ENCODE results near the gene GALNS.

GALNS gene

DNA sequence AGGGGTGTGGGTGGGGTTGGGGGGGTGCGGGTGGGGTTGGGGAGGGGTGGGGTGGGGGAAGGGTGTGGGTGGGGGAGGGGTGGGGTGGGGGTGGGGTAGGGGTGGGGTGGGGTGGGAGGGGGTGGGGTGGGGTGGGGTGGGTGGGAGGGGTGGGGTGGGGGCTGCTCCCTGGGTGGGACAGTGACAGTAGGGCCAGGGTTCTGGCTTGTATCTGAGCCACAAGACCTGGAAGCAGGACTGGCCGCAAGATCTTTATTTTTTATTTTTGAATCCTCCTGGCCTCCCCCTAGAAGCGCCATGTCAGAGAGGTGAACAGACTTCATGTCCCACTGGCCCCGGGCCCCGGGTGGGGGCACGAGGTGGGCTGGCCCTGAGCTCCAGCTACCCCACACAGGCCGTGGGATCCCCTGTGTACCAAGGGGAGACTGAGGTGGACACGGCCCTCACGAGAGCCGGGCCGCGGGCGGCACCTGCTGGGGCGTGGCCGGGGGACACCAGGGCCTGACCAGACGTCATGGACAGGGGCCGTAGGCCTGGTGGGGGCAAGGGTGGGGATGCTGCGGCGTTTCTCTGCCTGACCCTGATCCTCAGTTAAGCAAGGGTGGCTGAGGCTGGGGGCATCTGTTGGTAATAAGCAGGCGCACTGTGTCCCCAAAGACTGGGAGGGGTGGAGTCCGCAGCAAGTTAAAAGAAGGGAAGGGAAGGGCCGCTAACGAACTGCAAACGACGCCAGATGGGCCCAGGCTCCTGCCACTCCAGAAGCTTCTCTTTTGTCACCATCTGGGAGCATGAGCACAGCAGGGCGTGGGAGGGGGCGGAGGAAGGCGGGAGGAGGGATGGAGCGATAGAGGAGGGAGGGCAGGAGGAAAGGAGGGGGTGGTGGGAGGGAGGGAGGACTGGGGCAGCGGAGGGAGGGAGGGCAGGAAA, 32.0 kb upstream of the GALNS start:
- no peak for DNase-seq

DNA sequence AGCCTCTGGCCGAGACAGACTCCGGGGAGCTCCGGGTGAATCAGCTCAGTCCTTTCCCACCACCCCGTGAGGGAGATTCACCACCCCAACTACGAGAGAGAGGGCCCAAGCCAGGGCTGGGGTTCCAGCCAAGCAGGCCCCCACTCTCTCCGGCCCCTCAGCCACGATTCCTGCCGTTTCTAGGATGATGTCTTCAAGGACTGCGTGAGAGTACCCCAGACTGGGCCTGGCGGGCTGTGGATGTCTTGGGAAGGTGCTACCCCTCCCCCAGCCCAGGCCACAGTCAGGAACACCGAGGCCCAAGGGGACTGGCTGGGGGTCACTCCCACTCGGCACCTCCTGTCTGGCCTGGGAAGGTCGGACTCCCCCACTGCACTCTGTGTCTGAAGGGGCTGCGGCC, 31.3 kb upstream of the GALNS start:
- no peak for DNase-seq

DNA sequence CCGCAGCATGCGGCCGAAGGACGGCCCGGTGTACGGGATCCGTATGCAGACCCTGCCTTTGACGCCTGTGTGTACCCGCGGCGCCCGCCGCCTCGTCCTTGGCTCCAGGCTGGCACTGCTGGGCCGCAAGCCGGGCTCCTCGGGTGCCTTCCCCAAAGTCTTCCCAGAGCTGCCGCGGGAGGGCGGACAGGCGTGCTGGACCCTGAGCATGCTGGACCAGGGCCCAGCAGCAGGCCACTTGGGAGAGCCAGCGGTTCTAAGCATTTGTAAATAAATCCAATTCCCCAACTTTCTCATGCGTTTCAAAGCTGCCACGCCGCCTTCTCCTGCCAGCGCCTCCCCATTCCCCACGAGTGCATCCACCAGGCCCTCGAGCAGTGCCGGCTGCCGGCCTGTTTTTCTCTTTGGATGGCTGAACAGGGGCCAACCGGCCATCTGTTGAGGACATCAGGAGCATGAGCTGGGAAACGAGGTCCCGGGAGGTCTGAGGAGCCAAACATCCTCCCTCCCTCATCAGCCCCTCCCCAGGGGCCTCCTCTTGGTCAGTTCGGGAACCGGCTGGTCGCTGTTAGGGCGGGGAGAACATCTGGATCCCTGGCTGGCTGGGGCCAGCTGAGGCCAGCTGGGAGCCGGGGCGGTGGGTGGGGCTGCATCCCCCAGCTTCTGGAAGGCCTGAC, 30.2 kb upstream of the GALNS start:
- DNase-seq, result no peak

GRCh38 chr16:88886420-88886844, 29.7 kb upstream of the GALNS start:
- no peak for DNase-seq

- DNase-seq, result no peak
These were observed 29.0 kb upstream of the GALNS start for GRCh38 chr16:88885693-88886280.

DNA sequence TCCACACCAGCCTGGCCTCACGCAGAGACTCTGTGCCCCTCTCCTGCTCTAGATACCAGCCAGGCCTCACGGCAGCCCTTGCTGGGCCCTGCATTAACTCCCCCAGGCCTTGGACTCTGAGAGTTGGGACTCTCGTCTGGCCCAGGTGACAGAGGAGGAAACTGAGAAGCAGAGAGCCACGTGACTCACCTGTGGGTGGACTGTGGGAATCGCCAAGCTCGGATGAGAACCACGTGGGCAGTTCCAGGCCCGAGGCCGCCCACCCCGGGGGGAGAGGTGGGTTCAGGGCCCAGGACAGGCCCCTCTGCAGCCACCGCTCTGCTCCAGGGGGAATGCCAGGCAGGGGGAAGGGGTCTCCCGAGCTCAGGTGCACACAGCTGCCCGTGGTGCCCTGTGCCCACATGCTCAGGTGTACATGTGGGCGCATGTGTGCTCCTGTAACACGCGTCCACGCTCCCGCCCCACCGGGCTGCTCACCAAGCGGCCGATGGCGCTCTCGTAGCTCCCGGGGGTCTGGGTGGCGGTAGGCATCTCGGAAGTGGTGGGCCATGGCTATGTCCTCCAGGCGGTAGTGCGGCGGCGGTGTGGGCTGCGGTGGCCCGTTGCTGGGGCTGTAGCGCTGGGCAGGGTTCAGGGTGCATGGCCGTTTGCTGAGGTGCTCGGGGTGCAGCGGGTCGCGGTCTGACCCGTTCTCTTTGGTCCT, 28.0 kb upstream of the GALNS start:
- DNase-seq, result no peak

- DNase-seq, result no peak
These were observed 27.2 kb upstream of the GALNS start for GRCh38 chr16:88883946-88884345.

DNA sequence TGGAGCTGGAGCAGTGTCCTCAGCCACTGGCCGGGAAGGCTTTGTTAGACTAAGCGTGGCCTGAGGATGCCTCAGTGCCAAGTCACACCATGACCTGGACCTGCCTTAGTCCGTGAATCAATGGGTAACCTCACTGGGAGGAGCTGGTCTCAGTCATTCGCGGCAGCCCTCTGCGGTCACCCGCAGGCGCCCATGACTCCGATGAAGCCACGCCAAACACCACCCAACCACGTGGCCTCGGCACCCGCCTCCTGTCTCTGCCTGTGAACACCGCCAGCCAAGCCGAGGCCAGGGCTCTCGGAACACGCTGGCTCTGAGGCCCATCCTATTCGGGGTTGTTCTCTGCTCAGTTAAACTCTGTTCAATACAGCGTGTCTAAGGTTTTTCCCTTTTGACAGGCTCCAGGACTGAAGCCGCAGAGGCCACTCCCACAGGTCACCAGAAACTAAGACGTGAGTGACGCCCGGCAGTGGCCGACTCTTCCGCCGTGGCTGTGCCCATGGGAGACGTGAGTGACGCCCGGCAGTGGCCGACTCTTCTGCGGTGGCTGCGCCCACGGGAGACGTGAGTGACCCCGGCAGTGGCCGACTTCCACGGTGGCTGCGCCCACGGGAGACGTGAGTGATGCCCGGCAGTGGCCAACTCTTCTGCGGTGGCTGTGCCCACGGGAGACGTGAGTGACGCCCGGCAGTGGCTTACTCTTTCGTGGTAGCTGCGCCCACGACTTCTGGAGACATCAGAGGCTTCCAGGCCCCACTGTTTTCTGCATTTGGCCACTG, 26.6 kb upstream of the GALNS start:
- DNase-seq, result no peak

DNA sequence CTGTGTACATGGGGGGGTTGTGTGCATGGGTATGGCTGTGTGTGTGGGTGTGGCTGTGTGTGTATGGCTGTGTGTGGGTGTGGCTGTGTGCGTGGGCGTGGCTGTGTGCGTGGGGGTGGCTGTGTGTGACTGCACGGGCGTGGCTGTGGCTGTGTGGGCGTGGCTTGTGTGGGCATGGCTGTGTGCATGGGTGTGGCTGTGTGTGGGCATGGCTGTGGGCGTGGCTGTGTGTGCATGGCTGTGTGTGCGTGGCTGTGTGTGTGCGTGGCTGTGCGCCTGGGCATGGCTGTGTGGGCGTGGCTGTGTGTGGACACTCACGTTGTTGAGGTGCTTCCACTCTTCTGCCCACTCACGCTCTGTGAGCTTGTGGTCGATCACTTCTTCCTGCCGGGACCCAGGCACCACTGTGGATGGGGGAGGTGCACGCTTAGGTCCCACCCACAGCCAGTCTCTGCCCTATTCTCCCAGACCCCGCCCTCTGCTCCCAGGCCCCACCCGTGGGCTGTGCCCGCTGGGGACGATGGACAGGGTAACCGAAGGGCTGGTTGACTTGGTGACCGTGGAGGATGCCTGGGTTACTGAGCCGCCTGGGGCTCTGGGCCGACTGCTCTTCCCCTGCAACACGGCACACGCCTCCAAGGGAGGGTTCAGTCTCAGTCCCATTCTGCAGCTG, 25.7 kb upstream of the GALNS start:
- DNase-seq, result no peak

GRCh38 chr16:88881675-88882357, 25.1 kb upstream of the GALNS start:
- no peak for DNase-seq

DNA sequence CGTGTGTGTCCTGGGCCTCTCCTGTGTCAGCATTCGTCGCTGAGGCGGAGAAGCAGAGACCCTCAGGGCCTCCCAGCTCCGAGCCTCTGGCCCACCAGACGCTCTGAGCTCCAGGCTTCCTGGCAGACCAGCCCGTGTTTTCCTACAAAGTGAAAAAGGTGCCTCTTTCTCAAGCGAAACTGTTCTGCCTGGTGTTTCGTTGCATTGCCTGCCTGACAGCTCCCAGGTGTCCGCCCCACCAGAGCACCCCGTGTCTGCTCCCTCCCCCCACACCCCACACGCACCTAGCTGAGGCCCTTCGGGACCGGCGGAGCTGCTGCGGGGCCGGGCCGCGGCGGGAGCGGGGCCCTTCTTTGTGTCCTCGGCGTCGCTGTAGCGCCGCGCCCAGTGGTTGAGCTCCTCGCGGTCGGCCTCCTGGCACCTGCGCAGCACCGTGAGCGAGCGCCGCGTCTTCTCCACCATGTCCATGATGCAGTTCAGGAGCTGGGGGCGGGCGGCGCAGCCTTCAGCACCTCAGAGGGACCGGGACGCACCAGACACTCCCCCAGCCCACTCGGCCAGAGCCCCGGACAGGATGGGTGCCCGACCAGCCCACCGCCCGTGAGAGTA, 24.4 kb upstream of the GALNS start:
- DNase-seq, result no peak

- no peak for DNase-seq
These were observed 23.7 kb upstream of the GALNS start for GRCh38 chr16:88880226-88881006.

DNA sequence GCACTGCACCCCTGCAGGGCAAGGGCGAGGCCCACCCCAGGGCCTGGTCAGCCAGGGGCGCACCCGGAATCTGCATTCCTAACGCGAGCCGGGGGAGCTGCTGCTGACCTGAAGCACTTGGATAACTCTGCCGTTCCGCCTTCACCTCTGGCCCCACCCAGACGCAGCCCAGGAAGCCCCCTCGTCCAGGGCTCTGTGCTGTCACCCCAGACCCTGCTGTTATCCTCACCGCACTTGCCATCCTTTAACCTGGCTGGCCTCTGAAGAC, 23.0 kb upstream of the GALNS start:
- DNase-seq, result no peak

DNA sequence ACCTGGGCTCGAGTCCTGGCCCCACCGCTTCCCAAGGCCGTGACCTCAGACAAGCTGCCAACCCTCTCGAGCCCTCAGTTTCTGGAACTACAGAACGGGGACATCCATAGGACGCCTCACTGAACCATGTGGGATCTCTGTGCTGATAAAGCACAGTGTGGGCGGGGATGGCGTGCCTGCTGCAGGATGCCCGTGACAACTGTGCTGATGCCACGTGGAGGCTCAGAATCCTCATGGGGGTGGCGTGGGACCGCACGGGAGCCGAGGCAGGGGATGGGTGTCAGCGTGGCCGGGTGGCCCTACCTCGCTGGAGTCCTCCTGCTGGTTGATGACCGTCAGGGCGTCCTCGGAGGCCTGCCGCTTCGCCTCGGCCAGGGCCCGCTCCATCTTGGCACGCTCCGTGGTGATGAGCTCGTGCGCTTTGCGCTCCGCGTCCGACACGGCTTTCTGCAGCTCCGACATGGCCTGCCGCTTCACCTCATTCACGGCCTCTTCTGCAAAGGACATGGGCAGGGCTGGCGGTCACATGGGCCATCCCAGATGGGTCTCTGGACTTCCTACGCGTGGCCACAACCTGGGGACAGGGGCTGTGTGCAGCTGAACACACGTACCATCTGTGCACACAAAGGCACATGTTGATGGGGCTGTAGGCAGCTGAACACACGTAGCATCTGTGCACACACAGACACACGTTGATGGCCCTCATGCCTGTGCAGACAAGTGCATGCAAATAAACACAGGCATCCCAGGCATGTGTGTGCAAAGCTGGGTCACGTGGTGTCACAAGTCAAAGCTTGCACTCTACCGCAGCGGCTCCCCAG, 22.4 kb upstream of the GALNS start:
- DNase-seq, result no peak

DNA sequence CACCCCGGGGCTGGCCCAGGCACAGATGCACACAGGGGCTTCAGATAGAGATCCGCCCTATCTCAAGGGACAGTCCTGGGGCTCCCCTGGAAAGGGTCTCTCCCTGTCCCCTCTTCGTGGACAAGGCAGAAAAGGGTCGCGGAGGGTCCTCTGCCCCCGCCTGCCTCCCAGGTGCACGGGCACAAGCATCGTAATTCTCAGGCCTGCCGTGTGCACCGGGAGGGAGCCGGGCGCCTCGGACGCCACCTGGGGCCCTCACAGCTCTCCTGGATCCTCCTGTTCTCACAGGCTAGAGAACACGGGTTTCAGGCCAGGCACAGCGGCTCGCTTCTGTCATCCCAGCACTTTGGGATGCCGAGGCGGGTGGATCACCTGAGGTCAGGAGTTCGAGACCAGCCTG, 21.6 kb upstream of the GALNS start:
- no peak for DNase-seq

DNA sequence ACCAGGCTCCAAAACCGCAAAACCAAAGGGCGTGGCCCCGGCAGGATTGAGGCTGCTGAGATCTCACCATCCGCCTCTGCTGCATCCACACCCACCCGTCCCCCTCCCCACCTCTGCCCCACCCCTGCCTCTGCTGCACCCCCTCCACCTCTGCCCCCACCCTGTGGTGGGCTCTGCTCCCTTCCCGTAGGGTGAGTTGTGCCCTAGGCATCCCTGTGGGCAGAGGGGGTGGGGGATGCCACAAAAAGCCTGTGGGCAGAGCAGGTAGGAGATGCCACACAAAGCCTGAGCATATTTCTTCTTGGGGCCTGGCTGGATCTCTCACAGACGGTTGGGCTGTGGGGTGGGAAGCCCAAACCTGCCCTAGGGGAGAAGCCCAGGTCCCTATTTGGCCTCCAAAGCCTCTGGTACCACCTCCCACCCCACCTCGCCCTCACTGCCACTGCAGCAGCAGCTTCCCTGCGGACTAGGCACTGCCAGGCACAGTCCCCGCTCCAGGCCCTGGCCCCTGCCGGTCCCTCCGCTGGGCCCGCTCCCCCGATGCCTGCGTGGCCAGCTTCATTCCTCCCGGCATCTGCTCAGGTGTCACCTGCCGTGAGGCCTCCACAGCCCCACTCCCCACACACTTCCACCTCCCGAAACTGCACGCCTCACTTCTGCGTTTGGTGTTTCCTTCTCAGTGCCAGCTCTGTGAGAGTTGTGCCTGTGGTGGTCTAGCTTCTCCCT, 21.0 kb upstream of the GALNS start:
- no peak for DNase-seq

DNA sequence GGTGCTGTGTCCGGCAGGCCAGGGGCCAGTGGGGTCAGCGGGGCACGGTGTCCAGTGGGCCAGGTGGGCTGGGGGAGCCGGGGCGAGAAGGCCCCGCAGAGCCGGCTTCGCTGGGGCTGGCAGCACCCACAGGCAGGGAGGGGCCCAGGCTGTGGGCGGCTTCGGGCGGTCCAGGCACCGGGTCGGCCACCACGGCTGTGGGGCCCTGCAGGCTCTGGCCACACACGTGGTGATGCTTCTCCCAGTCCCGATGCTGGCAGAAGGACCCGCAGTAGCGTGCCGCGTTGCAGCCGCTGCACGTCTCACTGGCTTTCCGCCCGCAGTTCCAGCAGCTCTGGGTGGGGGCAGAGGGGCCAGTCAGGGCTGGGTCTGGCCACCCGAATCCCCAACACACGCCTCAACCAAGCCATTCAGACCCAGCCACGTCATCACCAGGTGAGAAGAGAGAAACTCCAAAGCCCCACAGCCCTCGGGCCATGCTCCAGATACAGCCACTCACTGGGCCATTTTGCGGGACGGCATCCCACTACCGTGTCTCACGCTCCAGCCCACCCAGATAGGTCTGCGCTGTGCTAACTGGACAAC, 20.3 kb upstream of the GALNS start:
- no peak for DNase-seq

DNA sequence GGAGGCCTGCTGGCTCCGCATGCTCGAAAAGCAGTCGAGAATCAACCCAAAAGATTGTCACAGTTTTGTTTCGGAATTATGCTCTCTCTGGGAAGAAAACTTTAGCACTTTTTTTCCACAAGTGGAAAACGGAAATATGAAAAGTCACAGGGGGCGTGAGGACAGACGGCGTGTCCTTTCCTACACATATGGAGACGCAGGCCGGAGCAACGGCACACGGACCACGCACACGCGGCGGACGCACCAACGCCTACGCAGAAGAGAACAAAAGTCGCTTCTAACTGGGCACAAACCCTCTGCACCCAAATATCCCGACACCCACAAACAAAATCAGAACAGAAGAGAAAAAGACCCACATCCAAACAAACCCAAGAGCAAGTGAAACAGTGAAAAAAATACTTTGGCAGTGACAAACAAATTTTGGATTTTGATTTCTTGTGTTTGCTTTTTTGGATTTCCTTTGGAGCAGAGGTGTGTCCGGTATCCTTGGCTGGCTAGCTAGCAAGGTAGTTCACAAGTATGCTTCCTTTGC, 19.0 kb upstream of the GALNS start:
- no peak for DNase-seq
